Inflammatory macrophage treated with lipopolysaccharide for 1 hour (primary cell): Measurements from ENCODE around the gene HOTAIR.

Experiments
- DNase-seq, 2 donors: peaks; one replicate each; pipeline ENCODE4 v3.0.0-alpha.2; 2020 to 2022

Gene HOTAIR

DNA sequence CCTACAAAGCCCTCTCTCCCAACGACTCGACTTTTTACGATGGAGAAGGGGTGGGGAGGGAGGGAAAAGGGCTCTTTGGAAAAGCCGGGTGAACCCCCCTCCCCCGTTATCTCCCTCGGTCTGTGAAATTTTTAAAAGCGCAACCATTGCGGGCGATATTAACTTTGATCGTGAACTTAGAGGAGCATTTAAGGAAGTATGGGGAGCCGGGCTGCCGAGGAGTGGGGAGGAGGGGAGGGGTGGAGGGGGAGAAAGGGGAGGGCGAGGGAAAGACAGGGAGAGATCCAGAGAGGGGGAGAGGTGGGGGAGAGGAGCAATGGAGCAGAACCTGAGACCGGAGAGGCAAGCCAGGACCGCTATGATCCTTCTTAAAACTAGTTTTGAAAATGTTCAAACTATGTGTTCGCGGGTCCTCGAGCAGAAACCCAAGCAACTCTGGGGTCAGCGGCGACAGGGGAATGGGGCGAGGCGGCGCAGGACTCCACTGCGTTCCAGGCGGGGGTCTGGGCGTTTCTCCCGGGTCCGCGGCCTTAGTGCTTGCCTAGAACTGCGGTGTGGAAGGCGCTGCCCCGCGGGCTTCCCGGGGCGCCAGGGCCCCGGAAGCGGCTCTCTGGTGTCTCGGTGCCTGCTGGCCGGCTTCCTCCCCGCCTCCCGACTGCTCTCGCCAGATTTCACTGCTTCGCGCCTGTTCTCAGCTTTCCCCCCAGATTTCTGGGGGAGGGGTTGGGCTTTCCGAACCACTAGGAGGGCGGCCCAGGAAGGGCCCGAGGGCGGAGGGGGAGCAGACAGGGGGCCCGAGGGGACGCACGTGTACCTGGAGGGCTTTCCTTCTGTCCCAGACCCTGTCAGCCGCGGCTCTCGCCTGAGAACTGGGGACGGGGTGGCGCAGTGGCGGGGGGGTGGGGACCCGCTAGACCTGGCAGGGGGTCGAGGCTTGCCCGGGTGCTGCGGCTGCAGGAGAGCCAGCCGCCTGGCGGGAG lies at the start of gene HOTAIR:
HOTAIR (minus strand) TSS at position 871 of the 980 bp plus-strand sequence.
- peak in 1 of 2 donors; percentile 7 for DNase-seq

DNA sequence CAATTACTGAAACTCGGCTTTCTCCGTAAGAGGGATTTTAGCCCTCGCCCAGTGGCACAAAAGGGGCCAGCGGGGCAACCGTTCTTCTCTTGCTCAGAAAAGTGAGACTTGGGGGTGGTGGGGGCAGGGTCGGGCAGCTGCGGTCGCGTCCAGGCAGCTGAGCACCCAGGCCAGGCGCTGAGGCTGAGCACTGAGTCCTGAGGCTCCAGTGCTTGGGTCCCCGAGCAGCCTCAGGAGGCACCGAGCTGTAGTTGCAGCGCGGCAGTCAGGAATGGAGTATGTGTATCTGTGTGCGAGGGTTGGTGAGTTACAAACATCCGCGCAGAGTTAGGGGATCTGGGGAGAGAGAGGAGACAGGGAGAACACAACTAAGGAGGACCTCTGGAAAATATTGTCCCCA lies 49.4 kb upstream of the HOTAIR start:
- DNase-seq, result no peak

DNA sequence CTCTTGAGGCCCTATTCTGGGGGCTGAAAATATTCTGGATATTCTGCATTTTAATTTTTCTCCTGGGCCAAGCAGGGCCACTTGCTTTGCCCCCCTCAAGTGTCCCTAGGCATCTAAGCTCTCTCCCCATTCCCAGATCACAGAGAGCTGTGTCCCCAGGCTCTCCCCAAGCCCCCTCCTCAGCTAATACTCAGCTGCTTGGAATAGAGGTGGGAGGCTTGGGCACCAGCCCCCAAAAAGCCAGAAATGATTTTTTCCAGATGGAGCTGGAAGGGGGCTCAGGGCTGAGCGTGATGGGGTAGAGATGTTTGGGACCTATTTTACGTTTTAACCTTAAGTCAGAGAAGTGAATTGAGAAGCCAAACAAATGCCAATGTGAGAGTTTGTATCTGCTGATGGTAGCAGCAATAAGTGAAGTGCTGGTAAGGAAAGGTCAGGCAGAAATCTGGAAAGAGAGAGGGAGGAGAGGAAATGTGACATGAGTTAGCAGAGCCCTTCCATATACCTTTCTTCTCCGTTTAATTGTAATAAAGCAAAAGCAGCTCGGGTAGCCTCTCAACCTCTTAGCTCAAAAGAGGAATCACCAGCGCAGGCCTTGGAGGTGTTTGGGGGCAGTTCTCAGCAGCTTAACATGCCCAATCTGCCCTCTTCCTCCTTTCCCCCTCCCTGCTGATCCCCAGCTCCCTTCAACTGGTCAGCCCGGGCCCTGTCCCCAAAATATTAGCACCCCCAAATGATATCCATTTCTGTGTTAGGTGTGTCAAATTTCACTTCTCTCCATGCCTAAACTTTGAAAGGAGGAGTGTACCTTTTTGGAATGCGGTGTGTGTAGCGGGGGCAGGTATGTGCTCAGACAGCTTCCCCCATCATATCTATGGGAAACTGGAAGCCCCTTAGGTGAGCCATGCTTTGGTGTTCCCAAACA lies 48.5 kb upstream of the HOTAIR start:
- no peak for DNase-seq

DNA sequence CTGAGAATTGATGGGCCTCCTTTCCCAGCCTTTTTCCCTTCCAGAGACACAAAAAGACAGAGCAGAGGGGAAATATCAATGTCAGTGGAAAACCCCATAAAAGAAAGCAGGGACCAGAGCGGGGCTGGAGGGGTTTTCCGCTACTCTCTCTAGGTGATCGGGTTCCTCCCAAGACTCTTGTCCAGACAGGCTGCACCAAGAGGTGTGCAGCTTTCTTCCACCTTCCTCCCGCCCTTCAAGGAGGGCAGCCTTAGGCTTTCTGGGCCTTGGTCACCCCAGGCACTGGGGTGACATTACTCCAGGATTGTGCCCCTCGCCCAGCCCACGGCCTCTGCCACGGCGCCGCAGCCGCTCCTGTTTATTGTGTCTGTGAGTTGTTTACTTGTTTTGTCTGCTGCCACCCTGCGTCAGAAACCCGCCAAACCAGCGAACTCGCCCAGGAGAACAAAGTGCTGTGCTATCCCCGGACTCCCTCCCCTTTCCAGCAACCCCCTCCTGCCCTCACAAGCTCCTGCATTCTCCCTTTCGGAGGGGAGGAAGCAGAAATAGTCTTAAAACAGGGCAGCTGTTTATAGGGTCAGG lies 46.8 kb upstream of the HOTAIR start:
- DNase-seq, result no peak

DNA sequence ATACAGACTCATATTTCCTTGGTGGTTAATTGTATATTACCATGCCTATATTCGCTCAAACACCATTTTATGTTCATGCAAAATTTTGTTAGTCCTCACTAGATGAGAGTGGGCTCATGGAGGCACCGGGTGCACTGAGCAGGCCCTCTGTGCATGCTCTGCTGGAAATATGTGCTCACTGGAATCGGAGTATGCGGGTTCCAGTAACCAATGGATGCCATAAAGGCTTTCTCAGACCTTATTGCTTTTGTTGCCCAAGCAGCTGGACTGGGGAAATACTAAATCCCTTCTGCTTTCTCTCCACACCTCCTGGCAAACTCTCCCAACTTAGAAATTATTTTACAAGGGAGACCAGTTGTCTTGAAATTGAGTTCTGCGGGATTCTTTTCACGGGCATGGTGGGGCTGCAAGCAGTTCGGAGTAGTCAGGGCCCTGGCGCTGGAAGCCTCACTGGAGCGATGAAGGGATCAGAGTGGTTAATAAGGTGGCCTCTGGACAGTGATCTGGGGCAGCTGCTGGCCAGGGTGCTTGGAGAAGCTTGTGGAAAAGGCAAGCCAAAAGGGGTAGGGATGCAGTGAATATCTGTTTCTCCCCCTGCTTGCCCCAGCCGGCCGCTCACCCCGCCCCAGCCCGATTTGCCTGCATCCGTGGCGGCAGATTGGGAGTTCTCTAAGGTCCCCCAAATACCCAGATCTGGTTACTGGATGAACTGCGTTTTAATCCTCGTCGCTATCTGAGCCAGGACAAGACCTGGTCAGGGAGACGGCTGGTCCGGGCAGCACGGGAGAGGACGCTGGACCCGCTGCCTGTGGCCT lies 46.0 kb upstream of the HOTAIR start:
- no peak for DNase-seq

DNA sequence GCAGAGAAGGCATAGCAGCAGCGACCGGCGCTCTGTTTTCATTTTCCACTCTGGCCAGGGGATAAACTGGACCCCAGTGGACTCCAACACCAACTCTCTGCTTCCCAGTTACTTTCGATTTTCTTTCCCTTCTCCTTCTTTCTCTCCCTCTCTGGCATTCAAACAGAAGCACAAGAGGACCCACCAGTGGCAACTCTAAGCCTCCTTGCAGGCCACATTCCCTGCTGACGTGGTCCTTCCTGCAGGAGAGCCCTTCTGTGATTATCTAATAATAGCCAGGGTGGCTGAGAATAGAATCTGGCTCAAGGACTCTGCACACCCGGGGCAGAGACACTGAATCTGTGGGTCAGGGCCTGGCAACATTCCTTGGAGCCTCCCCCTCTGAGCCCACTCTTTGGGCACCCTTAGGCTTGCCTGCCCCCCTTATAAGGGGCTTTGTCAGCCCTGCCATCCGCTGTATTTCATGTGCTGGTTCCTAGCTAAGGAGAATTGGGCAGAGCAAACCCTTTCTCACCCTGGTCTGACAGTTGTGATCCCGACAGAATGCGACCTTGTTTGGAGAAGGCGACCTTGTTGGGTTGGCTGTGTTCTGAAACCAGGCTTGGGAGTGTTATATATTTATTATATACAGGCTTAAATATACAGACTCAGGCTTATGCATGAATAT lies 45.3 kb upstream of the HOTAIR start:
- DNase-seq, result no peak

DNA sequence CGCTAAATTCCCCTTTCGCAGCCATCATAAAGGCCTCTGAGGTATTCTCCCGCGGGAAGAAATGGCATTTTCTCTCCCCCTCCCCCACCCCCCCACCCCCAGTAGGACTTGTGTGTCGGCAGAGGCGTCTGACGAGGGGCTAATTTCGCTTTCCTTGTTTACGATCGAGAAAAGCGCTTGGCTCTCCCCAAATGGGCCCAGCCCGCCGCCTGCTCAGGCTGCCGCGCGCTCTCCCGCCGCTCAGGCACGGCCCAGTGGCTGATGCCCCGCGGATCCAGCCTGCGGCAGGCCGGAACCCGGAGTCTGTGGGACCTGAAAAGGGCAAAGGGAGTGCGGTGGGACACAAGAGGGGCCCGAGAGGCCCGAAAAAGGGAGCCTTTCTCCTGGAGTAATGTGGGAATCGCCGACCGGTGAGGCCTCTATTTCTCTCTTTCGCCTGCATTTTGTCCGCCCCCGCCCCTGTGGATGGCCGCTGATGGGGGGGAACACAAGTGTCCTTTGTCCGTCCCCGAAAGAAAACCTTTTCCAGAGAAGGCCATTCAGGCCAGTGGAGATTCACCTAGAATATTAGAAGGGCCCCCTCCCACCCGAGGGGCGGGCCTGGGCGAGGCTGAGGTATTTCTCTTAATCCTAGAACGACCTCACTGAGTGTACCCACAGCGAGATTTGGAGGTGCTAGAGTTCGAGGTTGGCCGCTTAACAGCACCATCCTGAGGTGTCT lies 44.5 kb upstream of the HOTAIR start:
- no peak for DNase-seq

DNA sequence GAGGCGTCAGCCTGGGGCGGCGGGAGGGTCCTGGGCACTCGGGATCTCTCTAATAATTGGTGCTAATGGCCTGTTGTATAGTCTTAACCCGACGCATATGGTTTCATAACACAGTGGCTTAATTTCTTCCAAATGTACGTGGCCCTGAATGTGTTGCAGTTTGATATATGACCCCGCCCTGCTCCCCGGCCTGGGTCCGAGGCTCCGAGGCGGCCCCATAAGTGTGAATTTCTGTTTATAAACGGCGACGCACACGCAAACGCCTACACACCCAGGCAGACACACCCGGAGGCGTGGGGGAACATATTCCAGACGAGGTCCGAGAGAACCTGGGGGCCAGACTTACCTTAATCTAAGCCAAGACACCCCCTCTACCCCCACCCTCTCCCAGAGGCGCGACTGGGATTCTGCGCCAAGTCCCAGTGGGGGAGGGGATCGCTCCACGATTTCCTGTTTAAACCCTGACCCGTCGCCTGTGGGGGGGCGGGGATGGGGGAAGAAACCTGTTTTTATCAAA lies 43.8 kb upstream of the HOTAIR start:
- DNase-seq, result no peak

DNA sequence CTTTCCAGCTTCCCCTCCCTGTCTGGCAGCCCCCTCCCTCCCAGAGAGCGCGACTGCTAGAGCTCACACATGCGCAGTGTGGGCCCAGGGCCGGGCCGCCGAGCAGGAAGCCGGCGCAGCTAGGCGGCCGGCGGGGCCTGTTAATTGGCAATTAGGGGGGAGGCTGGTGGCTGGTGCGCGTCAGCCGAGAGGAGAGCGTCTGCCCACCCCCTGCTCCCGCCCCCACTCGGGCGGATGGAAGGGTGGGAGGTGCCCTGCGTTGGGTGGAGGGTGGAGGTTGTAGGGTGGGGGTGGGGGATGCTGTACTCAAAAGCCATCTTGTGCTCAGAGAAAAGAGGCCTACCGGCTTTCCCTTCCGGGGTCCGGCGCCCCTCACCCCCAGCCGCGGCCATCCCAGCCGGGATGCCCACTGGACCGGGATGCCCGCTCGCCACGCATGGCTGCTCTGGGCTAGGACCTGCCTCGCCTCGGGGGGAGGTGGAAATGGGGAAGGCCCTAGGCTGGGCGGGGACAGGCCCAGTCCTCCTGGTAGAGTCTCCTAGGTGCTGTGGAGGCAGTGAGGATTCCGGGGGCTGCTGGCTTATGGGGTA lies 43.2 kb upstream of the HOTAIR start:
- DNase-seq, result no peak

DNA sequence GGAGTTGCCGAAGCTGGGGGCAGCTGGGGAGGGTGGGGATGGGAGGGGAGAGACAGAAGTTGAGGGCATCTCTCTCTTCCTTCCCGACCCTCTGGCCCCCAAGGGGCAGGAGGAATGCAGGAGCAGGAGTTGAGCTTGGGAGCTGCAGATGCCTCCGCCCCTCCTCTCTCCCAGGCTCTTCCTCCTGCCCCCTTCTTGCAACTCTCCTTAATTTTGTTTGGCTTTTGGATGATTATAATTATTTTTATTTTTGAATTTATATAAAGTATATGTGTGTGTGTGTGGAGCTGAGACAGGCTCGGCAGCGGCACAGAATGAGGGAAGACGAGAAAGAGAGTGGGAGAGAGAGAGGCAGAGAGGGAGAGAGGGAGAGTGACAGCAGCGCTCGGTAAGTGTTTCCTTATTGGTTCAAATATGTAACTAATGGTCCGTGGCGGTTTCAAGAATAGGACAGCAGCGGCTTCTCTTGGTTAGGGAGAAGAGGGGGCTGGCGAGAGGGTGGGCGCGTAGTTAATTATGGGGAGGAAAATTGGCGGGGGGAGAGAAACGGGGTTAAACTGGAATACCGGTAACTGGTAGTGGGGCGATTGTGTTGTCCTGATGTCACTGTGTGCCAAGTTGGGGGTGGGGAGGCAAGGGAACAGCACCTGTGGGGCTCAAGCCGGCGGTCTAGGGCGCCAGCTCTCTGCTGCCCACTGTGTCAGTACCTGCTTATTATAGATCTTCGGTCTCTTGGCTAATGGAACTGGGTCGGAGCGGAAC lies 42.5 kb upstream of the HOTAIR start:
- DNase-seq, result no peak

DNA sequence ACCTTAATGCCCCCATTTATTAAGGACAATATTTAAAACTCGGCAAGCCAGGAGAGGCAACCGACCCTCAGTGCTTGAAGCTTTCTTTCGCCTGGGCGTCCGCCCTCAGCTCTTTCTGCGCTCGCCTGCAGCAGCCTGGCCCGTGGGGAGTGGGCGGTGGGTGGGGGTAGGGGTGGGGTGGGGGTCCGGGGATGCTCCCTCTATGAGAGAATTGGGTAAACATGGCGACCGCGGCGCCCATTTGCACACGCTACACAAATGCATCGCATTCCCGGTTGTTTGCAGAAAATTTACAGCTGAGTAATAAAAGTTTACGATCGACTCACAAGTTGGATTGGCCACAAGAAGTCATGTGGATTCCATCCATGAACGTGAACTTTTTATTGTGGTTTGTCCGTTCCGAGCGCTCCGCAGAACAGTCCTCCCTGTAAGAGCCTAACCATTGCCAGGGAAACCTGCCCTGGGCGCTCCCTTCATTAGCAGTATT lies 41.8 kb upstream of the HOTAIR start:
- no peak for DNase-seq

DNA sequence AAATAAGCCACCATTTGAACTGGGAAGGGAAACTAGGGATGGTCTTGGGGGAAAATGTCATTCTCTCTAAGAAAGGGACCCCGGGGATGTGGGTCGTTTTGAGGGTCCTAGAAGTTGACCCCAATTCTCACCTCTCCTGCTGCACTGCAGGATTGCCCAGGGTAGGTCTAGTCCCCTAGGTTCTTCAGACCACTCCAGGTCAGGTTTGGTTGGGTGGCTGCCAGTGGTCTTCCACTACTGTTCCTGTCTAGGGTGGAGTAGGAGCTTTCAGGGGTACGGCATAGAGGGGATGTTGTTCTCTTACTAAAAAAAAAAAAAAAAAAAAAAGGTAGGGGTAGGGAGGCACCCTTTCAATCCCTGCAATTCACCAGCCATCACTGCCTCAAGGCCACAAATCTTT lies 41.3 kb upstream of the HOTAIR start:
- DNase-seq, result no peak

DNA sequence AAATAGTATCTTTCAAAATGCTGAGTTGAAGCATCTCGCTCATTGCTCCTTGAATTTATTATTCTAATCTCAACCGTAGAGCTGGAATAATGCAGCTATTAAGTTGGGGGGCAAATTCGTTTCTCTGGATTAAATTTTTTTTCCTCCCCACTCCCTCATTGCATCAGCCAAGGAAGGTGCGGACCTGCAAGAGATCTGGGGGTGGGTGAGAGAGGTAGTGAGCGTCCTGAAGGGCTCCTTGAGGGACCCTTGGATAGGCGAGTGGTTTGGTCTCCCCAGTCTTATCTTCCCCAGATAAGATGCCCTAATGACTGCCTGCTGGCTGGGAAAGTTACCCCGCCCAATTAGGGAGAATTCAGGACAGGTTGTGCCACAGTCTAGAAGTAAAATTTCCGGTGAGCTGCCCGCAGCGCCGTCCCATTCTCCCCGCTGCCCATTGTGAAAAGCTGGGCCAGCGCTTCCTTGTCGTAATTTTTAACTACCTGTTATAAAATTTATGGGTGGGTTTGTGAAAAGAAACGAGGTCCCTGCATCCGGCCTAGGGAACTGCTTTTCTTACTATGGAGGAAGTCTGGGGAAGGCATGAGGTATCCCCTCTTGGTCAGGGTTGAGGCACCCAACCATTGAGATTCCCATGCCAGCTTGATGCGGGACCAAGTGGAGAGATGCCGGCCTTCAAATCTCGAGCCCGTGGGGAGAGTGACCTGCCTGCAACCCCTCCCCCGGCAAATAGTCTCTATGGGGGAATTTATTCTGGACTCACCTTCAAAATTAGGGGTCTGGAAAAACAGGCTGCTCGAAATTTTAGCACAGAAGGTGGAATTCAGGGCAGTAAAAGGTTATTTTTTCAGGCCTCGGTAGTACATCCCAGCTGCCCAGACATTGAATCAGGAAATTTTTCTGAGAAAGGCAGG lies 40.5 kb upstream of the HOTAIR start:
- no peak for DNase-seq

DNA sequence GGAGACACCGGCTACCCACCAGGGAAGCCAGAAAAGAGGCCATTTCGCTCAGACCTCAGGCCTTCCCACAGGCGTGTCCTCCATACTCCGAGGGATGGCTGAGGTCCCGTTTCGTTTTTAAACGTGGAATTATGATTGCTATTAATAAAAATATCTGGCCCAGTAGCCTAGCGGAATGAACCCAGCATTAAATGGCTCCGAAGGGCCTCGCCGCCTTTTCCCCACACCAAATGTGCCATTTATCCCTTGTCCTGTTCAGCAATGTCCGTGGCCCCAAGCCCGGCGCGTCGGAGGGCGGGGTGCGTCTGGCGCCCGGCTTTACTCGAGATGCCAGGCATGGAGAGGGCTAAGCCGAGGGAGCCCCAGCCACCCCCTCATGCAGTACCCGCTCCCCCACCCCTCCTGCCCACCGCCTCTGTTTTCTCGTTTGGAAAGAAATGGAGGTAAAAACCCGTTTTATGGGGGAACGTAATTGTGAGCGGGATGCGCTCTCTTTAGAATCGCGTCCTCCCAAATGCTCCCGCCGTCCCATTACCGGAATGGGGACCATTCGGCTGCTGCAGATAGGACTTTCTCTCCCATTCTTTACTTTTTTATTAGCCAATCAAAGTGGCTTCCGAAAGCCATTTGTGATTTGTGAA lies 39.7 kb upstream of the HOTAIR start:
- no peak for DNase-seq

DNA sequence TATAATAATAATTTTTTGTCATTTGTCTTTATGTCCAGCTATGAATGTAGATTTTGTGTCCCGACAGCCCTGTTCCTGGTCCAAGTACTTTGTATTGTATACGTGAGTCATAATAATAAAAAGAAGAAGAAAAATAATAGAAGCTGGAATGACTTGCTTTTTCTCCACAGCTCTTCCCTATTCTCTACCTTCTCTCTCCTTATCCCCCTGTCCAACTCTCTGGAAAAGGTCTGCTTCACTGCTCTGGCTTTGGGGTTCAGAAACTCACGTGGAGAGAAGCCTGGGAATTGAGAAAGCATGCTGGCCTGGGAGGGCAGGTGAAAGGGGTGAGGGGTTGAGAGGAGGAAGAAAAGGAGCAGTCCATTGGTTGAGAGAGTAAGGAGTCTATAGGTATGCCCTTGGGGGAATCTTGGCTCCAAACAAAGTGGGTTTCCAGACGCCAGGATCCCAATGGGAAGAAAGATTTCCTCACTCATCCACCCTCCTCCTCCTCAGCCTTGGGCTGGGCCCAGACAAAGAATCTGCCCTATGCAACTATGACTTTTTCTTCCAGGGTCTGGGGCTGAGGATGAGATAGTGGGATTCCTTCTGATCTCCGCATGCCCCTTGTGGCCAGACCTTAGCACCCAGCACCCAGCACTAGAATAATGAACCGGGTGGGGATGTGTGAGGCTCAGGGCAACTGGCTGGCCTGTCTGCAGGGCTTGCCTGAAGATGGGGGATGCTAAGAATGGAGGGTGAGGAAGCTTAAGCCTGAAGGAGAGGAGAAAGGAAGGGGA lies 38.1 kb upstream of the HOTAIR start:
- no peak for DNase-seq

DNA sequence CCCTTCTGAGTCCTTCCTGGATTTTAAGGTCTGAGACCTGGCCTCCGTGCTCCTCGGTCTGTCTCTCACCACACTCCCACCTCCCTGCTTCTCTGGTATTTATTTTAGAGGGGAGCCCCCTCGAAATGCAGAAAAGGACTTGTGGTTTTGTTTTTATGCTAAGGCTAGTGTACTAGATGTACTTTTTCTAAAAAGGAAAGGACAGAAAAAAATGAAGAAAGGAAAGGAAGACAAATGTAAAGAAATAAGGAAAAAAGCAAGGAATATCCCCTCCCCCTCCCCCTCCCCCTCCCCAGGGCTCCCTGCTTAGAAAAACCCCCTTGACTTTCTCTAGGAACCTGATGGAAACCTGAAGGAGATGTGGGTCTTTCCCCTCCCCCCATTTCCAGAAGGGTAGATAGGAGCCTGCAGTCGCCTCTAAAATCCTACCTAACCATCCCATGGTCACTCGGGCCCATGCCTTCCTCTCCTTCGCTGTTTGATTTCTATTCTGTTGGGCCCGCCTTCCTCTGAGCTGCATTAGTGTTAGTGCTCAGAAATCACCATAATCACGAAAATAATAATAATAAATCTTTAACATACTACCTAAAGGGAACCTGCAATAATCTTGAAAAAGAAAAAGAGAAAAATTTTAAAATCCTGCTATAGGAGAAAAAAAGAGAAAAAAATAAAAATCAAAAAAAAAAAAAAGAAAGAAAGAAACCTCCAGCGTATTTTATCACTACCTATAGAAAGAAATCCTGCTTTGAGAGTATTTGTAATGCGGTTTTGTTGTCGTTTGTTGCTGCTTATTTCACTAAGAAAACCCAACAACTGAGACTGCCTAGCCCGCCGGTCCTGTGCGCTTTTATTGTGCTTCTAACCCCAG lies 37.1 kb upstream of the HOTAIR start:
- no peak for DNase-seq
